NCI-H1436 treated with DMSO at 0.1 percent for 48 hours (cell line): ENCODE data around the gene NEK7.
"Not testable (repeated sequence)": the region's sequence is repeated elsewhere in the genome, so short reads cannot be mapped to it uniquely, and the experiment has no call there.

Experiments used
- DNase-seq: peaks from one replicate; lab custom pipeline; 2025; lab: John Stamatoyannopoulos, UW

Gene NEK7

DNA sequence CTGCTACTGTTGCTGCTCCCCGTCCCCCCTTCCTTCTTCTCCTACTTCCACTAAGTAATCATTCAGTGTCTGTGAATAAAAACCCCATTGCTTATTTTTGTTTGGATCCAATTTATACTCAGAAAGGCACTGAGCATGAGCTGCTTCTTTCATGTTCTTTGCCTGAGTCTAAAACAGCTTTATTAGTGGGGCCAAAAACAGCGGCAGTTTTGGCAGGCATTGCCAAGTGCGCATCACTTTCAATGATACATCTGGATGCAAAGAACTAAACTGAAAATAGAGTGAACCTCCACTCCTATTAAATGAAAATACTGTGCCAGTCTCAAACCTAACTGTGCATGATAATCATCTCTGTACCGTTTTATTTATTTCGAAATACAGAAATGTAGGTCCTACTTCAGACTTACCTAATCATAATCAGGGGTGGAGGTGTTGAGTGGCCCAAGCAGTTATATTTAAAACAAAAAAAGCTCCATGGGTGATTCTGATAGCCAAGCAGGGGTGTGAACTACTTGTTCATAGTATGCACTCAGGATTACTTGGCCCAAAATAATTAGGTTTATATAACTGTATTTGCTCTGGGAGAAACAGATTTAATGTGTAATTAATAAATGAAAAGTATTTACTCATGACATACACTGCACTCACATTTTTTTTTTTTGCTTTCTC lies 48.4 kb downstream of the NEK7 start:
- no peak for DNase-seq

DNA sequence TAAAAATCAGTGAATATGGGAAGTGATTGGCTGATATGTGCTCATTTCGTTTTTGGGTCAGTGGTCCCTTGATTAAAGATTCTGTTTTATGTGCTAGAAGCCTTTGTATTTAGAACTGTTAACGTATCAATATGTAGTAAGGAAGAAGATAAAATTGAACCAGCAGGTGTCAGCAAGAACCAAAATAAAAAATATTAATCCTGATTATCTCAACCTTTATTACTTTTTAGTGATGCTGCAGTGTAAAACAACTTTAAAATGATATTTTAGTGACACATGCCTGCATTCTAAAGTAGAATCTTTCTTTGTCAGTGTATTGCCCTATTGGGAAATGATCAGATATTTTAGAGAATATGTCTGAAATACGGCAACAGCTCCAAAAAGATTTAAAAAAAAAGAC lies 49.5 kb downstream of the NEK7 start:
- no peak for DNase-seq

DNA sequence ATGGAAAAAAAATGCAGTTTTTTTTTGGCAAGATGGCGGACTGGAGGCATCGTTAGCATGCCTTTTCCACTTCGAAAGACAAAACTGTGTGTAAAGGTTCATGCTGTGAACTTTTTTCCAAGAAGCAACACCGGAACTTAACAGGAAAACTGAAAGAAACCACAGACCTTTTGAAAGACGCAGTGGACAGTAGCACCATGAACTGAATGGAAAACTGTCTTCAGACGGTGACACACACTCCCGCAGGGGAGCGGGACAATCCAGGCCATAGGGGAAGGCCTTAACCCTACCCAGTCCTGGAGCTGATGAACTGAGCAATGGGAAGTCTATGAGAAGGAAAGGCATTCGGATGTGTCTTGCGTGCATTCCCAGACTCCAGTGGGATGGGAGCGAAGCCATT lies 54.9 kb downstream of the NEK7 start:
- no peak for DNase-seq

DNA sequence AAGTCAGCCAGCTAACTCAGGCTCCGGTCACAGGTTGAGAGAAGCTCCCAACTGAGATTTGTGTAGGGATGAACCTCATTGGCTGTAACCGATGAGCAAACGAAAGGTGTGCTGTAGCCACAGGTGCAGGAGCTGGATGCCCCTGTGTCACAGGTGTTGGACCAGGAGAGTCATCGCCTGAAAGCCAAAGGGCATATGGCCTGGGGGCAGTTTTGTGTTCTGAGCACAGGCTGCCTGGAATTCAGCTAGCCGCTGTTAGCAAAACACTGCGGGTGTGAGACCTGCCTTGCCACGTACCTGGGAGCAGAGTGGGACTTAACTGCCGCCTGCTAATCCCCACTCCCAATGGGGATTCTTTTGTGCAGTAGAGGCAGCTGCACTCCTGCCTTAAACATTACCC lies 55.3 kb downstream of the NEK7 start:
- no peak for DNase-seq

DNA sequence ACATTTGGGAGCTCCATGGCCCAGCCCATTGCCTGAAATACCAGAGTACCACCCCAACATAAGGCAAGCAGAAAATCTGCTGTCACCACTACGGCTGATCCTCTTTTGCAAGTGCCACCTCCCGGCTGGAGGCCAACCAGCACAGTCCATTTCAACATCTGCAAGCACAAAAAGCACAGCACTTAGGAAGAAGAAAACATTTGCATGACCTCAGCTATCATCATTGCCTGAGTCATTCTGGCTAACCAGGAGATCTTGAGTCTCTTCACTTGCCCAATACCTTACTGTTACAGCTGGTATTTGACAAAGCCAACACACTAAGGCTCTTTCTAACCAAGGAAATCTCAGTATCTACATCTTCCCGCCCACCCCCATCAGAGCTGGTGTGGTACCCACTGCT lies 55.9 kb downstream of the NEK7 start:
- DNase-seq = no peak

DNA sequence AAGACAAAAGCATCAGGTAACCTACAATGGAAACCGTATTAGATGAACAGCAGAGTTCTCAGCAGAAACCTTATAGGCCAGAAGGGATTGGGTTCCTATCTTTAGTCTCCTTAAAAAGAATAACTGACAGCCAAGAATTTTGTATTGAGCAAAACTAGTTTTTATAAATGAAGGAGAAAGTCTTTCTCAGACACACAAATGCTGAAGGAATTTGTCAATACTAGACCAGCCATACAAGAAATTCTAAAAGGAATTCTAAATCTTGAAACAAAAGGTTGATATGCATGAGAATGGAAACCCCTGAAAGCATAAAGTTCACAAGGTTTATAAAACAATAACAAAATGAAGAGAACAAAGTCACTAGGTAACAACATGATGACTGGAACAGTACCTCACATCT lies 58.1 kb downstream of the NEK7 start:
- DNase-seq = no peak

DNA sequence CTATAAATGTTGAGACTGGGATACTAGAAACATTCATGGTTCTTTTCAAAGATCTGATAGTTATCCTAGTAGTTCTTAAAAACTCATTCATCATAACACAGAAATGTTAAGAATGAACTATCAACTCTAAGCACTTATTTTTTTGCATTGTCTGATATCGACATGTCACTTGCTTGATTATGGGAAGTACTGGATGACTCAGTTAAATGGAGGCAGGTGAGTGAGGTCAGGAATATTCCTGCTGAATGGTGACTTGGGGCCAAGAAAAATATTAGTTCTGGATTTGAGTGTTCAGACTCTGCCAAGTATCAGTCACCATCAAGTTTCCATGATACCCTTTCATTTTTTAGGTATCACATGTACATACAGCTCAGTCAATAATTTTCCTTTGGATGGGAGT lies 63.6 kb downstream of the NEK7 start:
- no peak for DNase-seq

DNA sequence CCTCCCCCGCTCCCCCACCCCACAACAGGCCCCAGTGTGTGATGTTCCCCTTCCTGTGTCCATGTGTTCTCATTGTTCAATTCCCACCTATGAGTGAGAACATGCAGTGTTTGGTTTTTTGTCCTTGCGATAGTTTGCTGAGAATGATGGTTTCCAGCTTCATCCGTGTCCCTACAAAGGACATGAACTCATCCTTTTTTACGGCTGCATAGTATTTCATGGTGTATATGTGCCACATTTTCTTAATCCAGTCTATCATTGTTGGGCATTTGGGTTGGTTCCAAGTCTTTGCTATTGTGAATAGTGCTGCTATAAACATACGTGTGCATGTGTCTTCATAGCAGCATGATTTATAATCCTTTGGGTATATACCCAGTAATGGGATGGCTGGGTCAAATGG lies 70.2 kb downstream of the NEK7 start:
- DNase-seq = not testable (repeated sequence)

DNA sequence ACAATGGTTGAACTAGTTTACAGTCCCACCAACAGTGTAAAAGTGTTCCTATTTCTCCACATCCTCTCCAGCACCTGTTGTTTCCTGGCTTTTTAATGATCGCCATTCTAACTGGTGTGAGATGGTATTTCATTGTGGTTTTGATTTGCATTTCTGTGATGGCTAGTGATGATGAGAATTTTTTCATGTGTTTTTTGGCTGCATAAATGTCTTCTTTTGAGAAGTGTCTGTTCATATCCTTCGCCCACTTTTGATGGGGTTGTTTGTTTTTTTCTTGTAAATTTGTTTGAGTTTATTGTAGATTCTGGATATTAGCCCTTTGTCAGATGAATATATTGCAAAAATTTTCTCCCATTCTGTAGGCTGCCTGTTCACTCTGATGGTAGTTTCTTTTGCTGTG lies 70.7 kb downstream of the NEK7 start:
- DNase-seq = not testable (repeated sequence)

DNA sequence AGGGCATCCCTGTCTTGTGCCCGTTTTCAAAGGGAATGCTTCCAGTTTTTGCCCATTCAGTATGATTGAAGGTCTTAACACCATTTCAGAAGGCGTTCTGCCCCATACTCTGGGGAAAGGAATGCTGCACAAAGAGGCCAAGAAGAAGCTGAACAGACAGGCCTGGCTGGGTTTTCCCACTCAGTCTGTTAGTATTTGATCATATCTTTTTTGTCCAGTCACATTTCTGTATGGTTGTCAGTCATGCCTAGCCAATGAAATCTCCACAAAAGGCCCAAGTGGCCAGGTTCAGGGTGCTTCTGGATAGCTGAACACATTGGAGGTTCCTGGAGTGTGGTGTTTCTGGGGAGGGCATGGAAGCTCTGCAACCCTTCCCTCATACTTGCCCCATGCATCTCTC lies 72.1 kb downstream of the NEK7 start:
- DNase-seq = no peak

DNA sequence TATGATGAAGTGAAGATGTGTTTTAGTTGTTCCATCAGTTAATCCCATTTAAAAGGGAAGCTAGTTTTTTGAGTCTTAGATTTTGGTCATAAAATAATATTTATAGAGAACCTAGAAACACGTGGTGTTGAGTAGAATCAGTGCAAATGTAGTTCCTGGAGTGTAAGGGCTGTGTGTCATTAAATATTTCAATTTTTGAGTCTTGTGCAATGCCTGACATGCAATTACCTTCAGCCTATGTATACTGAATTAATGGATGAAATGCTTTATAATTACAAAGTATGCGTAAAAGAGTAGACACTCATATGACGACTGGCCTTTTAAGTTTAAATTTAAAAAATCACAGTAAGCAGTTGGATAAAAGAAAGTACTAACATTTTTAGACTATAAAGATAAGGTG lies 75.0 kb downstream of the NEK7 start:
- no peak for DNase-seq

DNA sequence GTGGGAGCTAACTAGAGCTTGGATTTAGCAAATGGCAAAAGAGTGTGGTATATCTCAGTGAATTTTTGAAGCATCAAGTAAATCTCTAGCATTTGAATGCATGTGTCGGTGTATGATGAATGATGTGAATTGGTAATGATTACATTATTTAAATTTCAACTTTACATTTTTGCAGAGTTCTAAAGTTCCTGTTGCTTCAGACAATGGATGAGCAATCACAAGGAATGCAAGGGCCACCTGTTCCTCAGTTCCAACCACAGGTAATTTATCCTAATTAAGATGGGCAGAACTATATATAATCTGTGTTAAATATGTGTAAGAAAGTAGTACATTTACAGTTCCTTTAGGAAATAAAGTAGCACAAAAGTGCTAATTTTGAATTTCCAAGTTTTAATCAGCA lies 75.6 kb downstream of the NEK7 start:
- DNase-seq = no peak

DNA sequence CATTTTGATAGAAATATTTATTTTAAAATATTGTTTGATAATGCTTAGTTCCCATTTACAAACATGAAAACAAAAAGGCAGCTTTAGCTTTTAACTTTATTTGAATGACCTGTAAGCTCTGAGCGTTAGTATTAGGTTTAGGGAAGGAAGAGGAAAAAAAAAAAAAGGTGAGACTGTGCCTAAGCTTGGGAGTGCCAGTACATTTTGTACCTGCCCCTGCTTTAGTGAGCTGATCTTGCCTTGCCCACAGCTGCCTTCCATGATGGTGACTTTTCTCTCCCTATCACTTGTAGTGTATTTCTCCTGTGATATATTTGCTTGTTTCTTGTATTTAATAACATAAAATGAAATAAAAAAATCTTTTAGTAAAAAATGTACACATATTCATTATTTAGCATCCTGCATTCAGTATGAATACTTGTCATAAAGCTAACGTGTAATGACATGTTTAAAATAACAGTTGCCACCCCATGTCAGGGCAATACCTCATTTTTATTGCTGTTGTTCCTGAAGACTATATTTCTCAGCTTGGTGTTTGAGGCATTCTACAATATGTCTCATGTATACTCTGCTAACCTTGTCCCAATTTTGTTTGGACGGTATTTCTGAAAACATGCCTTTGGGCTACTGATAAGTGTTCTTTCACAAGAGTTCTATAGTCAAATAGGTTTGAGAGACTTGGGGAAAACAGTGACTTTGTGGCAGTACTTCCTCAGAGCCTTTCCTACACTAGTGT lies 76.3 kb downstream of the NEK7 start:
- DNase-seq = no peak

DNA sequence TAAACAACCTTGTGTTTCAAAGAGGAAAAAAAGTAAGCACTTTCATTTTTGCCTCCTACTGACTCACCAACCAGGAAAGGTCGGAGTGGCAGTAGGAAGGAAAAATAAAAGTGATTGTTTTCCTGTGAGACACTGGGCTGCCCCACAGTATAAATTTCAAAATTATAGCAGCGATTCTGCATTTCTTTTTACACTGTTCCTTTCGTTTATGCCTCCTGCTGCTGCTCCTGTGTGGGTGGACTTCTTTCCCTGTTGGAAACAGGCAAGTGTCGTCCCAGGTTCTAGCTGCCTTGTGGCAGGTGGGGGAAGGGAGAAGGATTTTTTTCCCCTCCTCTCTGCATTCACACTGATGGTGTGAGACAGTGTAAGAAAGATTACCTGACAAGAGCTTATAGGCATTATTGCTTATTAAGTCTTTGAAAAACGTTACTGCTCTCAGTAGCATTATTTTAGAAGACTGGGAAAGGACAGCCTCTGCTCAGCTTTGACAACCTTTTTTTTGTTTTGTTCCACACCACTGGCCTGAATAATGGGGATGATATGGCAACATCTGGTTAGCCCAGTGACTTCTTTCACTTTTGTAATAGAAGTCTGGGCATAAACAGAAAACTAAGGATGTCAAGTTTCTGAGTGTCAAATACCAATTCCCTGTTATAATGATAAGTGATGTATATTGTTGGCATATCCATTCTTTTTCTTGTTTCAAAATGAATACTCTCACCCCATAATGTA lies 77.9 kb downstream of the NEK7 start:
- DNase-seq = no peak

DNA sequence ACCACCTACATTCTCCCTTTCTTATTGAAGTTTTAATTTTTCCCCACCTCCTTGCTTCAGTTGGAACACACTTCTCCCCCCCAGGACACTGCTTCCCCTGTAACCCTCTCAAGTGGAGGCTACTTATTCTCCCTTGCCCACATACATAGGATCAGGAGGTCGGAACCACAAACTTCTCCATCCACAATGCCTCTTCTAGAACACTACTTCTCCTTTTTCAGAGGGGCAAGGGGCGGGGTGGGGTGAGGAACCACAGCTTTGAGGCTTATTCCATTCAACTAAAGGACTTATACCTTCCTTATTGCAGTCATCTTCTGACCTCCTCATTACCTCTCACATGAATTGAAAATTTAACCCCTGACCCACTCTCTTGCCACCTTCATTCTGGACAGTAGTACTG lies 81.3 kb downstream of the NEK7 start:
- DNase-seq = no peak

DNA sequence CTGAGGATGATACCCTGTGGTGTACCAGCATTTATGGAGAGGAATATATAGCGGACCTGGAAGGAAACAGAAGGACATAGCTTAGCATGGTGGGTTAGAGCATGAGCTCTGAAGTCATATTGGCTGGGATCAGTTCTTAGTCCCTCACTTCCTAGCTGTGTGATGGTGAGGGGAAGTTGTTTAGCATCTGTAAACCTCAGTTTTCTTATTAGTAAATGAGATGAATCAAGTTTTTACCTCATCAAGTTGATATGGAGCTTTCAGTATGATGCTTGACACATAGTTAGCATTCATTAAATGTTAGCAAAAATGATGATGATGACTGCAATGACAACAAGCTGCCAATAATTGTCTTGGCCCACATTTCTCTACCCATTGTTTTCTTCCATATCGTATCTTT lies 84.8 kb downstream of the NEK7 start:
- no peak for DNase-seq

DNA sequence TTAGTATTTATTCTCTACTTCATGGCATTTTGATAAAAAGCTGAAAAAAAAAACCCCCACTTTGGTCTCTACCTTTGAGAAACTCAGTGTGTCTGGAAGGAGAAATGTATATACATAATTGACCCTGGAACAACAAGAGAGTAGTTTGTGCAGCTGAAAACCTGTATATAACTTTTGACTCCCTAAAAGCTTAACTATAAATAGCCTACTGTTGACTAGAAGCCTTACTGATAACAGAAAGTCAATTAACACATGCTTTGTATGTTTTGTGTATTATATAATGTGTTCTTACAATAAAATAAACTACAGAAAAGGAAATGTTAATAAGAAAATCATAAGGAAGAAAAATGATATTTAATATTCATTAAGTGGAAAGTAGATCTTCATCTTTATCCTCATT lies 88.0 kb downstream of the NEK7 start:
- DNase-seq = no peak

DNA sequence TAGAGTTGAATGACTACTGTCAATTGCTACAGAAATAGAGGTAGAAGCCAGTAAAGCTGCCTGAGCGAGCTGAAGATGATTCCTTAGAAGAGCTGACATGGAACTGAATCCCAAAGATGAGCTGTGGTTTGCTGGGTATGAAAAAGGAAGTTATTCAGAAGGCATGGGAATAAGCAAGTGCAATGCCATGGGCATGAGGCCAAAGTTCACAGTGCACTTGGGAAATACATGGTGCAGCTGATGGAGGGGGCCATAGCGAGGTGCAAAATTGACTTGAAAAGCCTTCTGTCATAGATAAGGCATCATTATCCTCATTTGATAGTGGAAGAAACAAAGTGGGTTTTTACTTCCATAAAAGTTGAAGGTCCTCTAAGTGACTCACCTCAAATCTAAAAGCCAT lies 88.6 kb downstream of the NEK7 start:
- DNase-seq = no peak

DNA sequence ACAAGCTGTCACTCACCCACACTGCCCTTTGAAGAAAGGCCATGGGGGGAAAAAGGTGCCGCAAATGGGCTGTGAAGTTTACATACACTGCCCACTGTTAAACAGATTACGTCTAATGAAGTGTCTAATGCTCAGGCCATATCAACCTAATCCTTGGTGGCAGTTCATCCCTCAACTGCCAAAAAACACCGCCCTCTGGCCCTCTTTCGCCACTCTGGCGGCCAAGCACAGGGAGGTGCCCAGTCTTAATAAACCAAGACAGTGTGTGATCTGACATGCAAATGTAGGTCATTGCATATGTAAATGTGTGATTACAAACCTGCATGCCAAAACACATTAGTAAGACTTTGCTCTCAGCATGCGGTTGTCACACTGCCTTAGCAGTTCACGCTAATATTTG lies 89.5 kb downstream of the NEK7 start:
- no peak for DNase-seq

DNA sequence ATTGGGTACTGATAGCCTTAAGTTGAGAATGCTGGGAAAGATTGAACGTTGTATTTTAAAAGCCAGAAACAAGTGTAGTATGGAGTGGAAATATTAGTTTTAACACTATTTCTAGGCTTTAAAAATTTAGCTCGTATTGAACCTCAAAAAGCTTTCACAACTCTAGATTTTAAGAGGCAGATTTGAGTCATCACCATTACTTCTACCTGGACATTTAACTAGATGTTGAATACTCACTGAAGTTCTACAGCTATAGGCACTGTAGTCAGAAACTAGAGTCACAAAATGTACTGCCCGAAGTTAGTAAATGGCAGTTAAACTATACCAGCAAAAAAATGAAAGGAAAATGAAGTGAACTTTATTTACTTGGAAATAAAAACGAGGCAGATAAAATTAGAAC lies 96.5 kb downstream of the NEK7 start:
- no peak for DNase-seq

DNA sequence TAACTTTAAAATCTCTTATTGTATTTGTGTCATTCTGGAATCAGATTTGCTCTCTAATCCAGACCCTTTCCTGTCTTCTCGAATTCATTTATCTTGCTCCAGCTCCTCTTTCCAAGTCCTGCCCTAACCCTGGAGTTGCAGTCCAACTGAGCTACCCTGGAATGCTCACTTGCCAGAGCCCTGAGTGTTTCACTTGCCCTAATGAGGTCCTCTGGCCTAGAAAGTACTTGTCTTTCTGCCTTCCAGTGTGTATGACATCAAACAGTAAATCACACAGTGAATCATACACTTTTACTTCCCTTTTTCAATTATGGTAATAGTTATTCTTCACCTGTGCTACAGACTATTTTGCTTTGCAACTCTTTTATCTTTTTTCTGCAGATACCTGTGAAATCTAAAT lies 96.9 kb downstream of the NEK7 start:
- DNase-seq = no peak

DNA sequence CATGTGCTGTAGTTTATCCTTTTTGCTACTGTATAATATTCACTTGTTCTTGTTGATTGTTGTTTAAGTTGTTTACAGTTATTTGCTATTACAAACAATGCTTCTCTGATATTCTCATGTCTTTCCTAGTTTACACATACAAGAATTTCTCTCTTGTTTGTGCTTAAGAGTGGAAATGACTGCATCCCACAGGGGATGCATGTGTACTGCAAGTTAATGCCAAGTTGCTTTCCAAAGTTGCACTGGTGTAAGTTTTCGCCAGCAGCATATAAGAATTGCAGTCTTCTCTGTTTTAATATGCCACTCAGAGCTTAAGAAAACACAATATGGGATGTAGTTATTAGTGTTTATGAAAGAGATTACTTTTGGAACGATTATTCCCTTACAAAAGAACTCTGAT lies 97.7 kb downstream of the NEK7 start:
- DNase-seq = no peak

DNA sequence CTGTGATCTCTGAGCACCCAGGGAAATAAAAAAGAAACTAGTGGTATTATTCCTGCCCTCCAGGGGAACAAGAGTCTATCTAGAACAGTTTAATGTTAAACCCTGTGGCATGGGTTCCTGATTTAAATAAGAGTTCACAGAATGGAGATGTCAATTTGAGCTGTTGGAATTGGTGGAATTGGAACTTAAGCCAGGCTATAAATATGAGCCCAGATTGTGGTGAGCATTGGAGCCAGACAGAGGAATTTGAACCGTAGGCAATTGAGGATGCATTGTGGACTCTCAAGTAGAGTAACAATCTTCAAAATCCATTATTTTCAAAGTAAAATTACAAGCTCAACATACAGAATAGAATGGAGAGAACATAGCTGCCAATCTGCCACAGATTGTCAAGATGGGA lies 98.2 kb downstream of the NEK7 start:
- no peak for DNase-seq
